HCT116 (cell line): ENCODE data around the gene ANO8. TPM values are rescaled to one million over a fixed set of nuclear protein-coding genes. Genes with fewer than 3 reads are reported as not detected.

Source experiments
- ATAC-seq: fragments of 200-7000 bp; cut with Tn5 transposase; 2 replicates; pipeline ENCODE4 v1.9.1; 2020; ENCODE audit warnings: mild to moderate bottlenecking, moderate library complexity
- BruUV-seq: library from RNA; stranded (reverse); fragments of 400-500 nt; replicated peaks from 2 replicates; lab custom pipeline; 2021; lab: Mats Ljungman, UMichigan
- CTCF ChIA-PET: fragments of 300-600 bp; sonication (Branson Sonifier 250); formaldehyde crosslinking; loops from one replicate; lab custom pipeline; 2021; ENCODE audit warnings: antibody characterized with exemption; lab: Charles Lee
- POLR2A ChIA-PET: fragments of 300-600, 350-600 bp; sonication (Branson Sonifier 250); formaldehyde crosslinking; loops from one replicate; lab custom pipeline; 2021; ENCODE audit warnings: antibody characterized with exemption; lab: Charles Lee
- RAD21 ChIA-PET, 2 experiments: fragments of 300-600 bp; sonication (Branson Sonifier 250); formaldehyde crosslinking; loops; one replicate each; lab custom pipeline; 2023; ENCODE audit warnings: low total read pairs in 2 of 2; ENCODE audit not compliant: uncharacterized antibody in 2 of 2, unreplicated experiment in 2 of 2, low non-redundant PET in 1 of 2; lab: Charles Lee
- DNase-seq: peaks from one replicate; pipeline ENCODE4 v3.0.0-alpha.2; 2010; ENCODE audit warnings: low read depth, low spot score
- H2AFZ ChIP-seq: fragments of 200-600 bp; shearing (Covaris generic), sonication (generic); 2 replicates; pipeline ENCODE4 v1.6.1; 2017; ENCODE audit warnings: low read depth, mixed run types, mixed read lengths, antibody characterized with exemption, low read length; ENCODE audit not compliant: poor library complexity, severe bottlenecking
- H3K27ac ChIP-seq: 2 replicates; pipeline ENCODE4 v1.5.1; 2012; ENCODE audit warnings: low read depth, low read length
- H3K27me3 ChIP-seq: fragments of 200-600 bp; sonication (generic); 2 replicates; pipeline ENCODE4 v1.6.1; 2016; ENCODE audit warnings: mixed run types, low read length, mixed read lengths; ENCODE audit not compliant: insufficient read depth
- H3K36me3 ChIP-seq, 2 experiments: fragments of 200-500 bp in 1 of 2; fragments of 200-600 bp in 1 of 2; sonication (Bioruptor generic) in 1 of 2; sonication (generic) in 1 of 2; 2 replicates each; pipeline versions ENCODE4 v1.5.1 to v1.6.1; 2014 to 2016; ENCODE audit warnings: low read length in 2 of 2, inconsistent platforms in 1 of 2, mixed read lengths in 1 of 2, mixed run types in 1 of 2; ENCODE audit not compliant: insufficient read depth in 2 of 2, control insufficient read depth in 1 of 2
- H3K4me1 ChIP-seq, 2 experiments: fragments of 200-600 bp in 1 of 2; sonication (generic) in 1 of 2; 2 replicates each; pipeline versions ENCODE4 v1.5.1 to v1.6.1; 2012 to 2017; ENCODE audit warnings: low read length in 2 of 2, inconsistent platforms in 1 of 2, mild to moderate bottlenecking in 1 of 2, mixed read lengths in 1 of 2, mixed run types in 1 of 2, moderate library complexity in 1 of 2; ENCODE audit not compliant: insufficient read depth in 2 of 2, control insufficient read depth in 1 of 2
- H3K4me2 ChIP-seq: fragments of 200-600 bp; sonication (generic); 2 replicates; pipeline ENCODE4 v1.6.1; 2017; ENCODE audit warnings: mixed run types, low read length, mixed read lengths
- H3K4me3 ChIP-seq, 2 experiments: fragments of 200-600 bp in 1 of 2; sonication (generic) in 1 of 2; replicated peaks in 1 of 2; 2 replicates each; pipeline ENCODE4 v1.5.1; 2011 to 2016; ENCODE audit warnings: low read length in 2 of 2, control low read depth in 1 of 2, low read depth in 1 of 2, mild to moderate bottlenecking in 1 of 2, mixed read lengths in 1 of 2, mixed run types in 1 of 2
- H3K79me2 ChIP-seq: fragments of 200-600 bp; sonication (generic); 2 replicates; pipeline ENCODE4 v1.6.1; 2017; ENCODE audit warnings: mild to moderate bottlenecking, mixed run types, low read length, moderate library complexity, mixed read lengths; ENCODE audit not compliant: insufficient read depth
- H3K9ac ChIP-seq: fragments of 200-600 bp; sonication (generic); 2 replicates; pipeline ENCODE4 v1.6.1; 2016; ENCODE audit warnings: low read length, mixed read lengths
- H3K9me2 ChIP-seq: fragments of 200-600 bp; sonication (generic), shearing (Covaris generic); 2 replicates; pipeline ENCODE4 v1.6.1; 2017; ENCODE audit warnings: mixed run types, mild to moderate bottlenecking, moderate library complexity; ENCODE audit not compliant: insufficient read depth
- H3K9me3 ChIP-seq, 2 experiments: fragments of 200-500 bp in 1 of 2; fragments of 200-600 bp in 1 of 2; sonication (Bioruptor generic) in 1 of 2; sonication (generic) in 1 of 2; 2 replicates each; pipeline ENCODE4 v1.6.1; 2014 to 2017; ENCODE audit warnings: low read length in 2 of 2, mixed read lengths in 2 of 2, inconsistent platforms in 1 of 2, low read depth in 1 of 2, mild to moderate bottlenecking in 1 of 2, mixed run types in 1 of 2, moderate library complexity in 1 of 2; ENCODE audit not compliant: control insufficient read depth in 1 of 2, insufficient read depth in 1 of 2
- H4K20me1 ChIP-seq: fragments of 200-600 bp; sonication (generic), shearing (Covaris generic); 2 replicates; pipeline ENCODE4 v1.6.1; 2017; ENCODE audit warnings: mixed run types, mild to moderate bottlenecking, moderate library complexity; ENCODE audit not compliant: insufficient read depth
- ATF3 ChIP-seq: IDR thresholded peaks from 2 replicates; pipeline ENCODE4 v1.6.1; 2012
- CEBPB ChIP-seq: IDR thresholded peaks from 2 replicates; pipeline ENCODE4 v1.6.1; 2012; ENCODE audit warnings: low read depth
- ELF1 ChIP-seq: IDR thresholded peaks from 2 replicates; pipeline ENCODE4 v1.6.1; 2012; ENCODE audit warnings: low read depth, borderline replicate concordance
- FOSL1 ChIP-seq: IDR thresholded peaks from 2 replicates; pipeline ENCODE4 v1.6.1; 2012; ENCODE audit warnings: low read depth
- JUND ChIP-seq: IDR thresholded peaks from 2 replicates; pipeline ENCODE4 v1.6.1; 2012
- POLR2AphosphoS5 ChIP-seq: IDR thresholded peaks from 2 replicates; pipeline ENCODE4 v1.6.1; 2011; ENCODE audit warnings: mild to moderate bottlenecking, low read depth, low read length, moderate library complexity
- SP1 ChIP-seq: IDR thresholded peaks from 2 replicates; pipeline ENCODE4 v1.6.1; 2012; ENCODE audit warnings: low read depth
- YY1 ChIP-seq: IDR thresholded peaks from 2 replicates; pipeline ENCODE4 v1.6.1; 2011; ENCODE audit warnings: low read length, low read depth, moderate library complexity, mild to moderate bottlenecking; ENCODE audit not compliant: insufficient replicate concordance; ENCODE audit errors: extremely low read depth
- ZNF274 ChIP-seq: fragments of 200-500 bp; sonication (Bioruptor generic); IDR thresholded peaks from 2 replicates; pipeline ENCODE4 v1.6.1; 2014; ENCODE audit warnings: mild to moderate bottlenecking, low read depth, low read length, inconsistent platforms
- intact Hi-C: fragments of 100-400 bp; cut with micrococcal nuclease; formaldehyde crosslinking; loops from 2 replicates; pipeline ENCODE4 v1.10.0; 2022
- total RNA-seq: library from RNA; stranded (reverse); gene quantifications from one replicate; pipeline ENCODE4 v1.2.1, GENCODE V29; 2021; ENCODE audit not compliant: unreplicated experiment
- TF ChIP-seq, protein P1 (sequence below), 3 experiments: fragments of 200-600 bp in 1 of 3; sonication (generic) in 1 of 3; IDR thresholded peaks in 2 of 3; conservative IDR thresholded peaks in 1 of 3; 2 replicates each; pipeline ENCODE4 v1.5.1; 2012 to 2017; ENCODE audit warnings: low read depth in 2 of 3, low read length in 2 of 3, antibody characterized with exemption in 1 of 3, borderline replicate concordance in 1 of 3, control low read depth in 1 of 3, mild to moderate bottlenecking in 1 of 3, mixed read lengths in 1 of 3, mixed run types in 1 of 3, moderate library complexity in 1 of 3; ENCODE audit not compliant: insufficient read depth in 1 of 3
- TF ChIP-seq, protein P2 (sequence below): IDR thresholded peaks from 2 replicates; pipeline ENCODE4 v1.6.1; 2011; ENCODE audit warnings: mild to moderate bottlenecking, low read length, moderate library complexity; ENCODE audit not compliant: insufficient replicate concordance; ENCODE audit errors: extremely low read depth

The ANO8 gene
- total RNA-seq, 1 experiment from 2014 or later: 22.9 TPM

DNA sequence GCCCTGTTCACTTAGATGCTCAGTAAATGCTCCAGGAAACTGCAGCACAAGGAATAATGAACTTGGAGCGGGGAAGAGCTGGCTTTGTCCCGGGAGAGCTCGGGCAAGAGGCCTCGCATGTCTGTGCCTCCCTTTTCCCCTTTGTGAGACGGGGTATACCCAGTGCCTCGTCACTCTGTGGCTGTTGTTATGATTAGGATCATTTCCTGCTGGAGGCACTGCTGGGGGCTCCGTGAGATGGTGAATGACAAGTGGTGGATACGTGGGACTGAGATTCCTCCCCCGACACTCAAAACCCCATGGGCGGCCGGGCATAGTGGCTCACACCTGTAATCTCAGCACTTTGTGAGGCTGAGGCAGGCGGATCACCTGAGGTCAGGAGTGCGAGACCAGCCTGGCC, 43.6 kb upstream of the ANO8 start:
- H3K4me3 ChIP-seq: no peak overlapping the region
- ATAC-seq (no peak), DNase-seq (no peak)
- no peak overlapping the region for H2AFZ ChIP-seq
- no peak overlapping the region for H3K9ac ChIP-seq
- BruUV-seq: no TSS peak
- peaks cover 12% of the 10 kb centered on the region in 2 experiments for H3K4me1 ChIP-seq
- H3K27me3 ChIP-seq: no peaks in the 10 kb centered on the region
- H3K4me2 ChIP-seq: no peak overlapping the region
- ChIA-PET RAD21 (no interaction called here), CTCF (interaction anchor here (0.5 to 0.8 kb wide), 2 partner anchors 8 to 16 kb away, joined by 3 read pairs; no protein-coding TSS in a partner anchor), POLR2A (no interaction called here)
- no peaks in the 10 kb centered on the region for H4K20me1 ChIP-seq
- intact Hi-C loops: no loop called here
- no peak overlapping the region for H3K27ac ChIP-seq
- H3K79me2 ChIP-seq: no peaks in the 10 kb centered on the region
- H3K9me3 ChIP-seq: no peaks in the 10 kb centered on the region
- H3K9me2 ChIP-seq: no peaks in the 10 kb centered on the region
- TF ChIP-seq ATF3 (no peak), ZNF274 (no peak), CEBPB (no peak)
- no peaks in the 10 kb centered on the region for H3K36me3 ChIP-seq

GRCh38 chr19:17376935-17377600, 42.4 kb upstream of the ANO8 start, which contains the start of gene PLVAP:
Gene PLVAP, minus strand, starts transcription at chr19:17377342. Its CDS starts 54 bp downstream, at chr19:17377288.
- no peak for ATAC-seq
- CTCF ChIA-PET: no interaction called here
- no peak for TF ChIP-seq ZNF274
- TF ChIP-seq YY1: no peak
- no peak for TF ChIP-seq SP1
- TF ChIP-seq JUND: no peak
- TF ChIP-seq ATF3: no peak
- TF ChIP-seq, protein P1, sequence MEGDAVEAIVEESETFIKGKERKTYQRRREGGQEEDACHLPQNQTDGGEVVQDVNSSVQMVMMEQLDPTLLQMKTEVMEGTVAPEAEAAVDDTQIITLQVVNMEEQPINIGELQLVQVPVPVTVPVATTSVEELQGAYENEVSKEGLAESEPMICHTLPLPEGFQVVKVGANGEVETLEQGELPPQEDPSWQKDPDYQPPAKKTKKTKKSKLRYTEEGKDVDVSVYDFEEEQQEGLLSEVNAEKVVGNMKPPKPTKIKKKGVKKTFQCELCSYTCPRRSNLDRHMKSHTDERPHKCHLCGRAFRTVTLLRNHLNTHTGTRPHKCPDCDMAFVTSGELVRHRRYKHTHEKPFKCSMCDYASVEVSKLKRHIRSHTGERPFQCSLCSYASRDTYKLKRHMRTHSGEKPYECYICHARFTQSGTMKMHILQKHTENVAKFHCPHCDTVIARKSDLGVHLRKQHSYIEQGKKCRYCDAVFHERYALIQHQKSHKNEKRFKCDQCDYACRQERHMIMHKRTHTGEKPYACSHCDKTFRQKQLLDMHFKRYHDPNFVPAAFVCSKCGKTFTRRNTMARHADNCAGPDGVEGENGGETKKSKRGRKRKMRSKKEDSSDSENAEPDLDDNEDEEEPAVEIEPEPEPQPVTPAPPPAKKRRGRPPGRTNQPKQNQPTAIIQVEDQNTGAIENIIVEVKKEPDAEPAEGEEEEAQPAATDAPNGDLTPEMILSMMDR (IDR thresholded peaks at IDR 0.05 in 2 of 3, conservative IDR thresholded peaks at IDR 0.05 in 1 of 3; ENCODE audit: borderline replicate concordance in 1 of 3, insufficient read depth in 1 of 3, low read depth in 2 of 3, low read length in 2 of 3): no peak
- no peak for TF ChIP-seq ELF1
- TF ChIP-seq, protein P2, sequence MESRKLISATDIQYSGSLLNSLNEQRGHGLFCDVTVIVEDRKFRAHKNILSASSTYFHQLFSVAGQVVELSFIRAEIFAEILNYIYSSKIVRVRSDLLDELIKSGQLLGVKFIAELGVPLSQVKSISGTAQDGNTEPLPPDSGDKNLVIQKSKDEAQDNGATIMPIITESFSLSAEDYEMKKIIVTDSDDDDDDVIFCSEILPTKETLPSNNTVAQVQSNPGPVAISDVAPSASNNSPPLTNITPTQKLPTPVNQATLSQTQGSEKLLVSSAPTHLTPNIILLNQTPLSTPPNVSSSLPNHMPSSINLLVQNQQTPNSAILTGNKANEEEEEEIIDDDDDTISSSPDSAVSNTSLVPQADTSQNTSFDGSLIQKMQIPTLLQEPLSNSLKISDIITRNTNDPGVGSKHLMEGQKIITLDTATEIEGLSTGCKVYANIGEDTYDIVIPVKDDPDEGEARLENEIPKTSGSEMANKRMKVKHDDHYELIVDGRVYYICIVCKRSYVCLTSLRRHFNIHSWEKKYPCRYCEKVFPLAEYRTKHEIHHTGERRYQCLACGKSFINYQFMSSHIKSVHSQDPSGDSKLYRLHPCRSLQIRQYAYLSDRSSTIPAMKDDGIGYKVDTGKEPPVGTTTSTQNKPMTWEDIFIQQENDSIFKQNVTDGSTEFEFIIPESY: no peak
- no peak for TF ChIP-seq FOSL1
- TF ChIP-seq POLR2AphosphoS5: no peak

More at GRCh38 chr19:17376935-17377600, 42.4 kb upstream of the ANO8 start, which contains the start of gene PLVAP:
- no peak for DNase-seq
- ChIA-PET POLR2A (no interaction called here), RAD21 (no interaction called here)
- Histone ChIP-seq H3K4me2 (no peak within 1 kb of the TSS), H3K9ac (no peak within 1 kb of the TSS), H3K9me3 (no peaks in the 10 kb centered on the region), H3K4me3 (no peak within 1 kb of the TSS), H3K27ac (no peak within 1 kb of the TSS), H3K79me2 (no peaks in the 10 kb centered on the region), H3K9me2 (no peaks in the 10 kb centered on the region), H3K27me3 (no peaks in the 10 kb centered on the region), H3K36me3 (no peaks in the 10 kb centered on the region), H3K4me1 (peaks cover 0 to 2% of the 10 kb centered on the region in 2 experiments; a peak in 1 of 4 replicates), H4K20me1 (no peaks in the 10 kb centered on the region), H2AFZ (no peak within 1 kb of the TSS)
- no TSS peak for BruUV-seq
- intact Hi-C loops: no loop called here
